Measurements from ENCODE around the gene PHAF1.

DNA sequence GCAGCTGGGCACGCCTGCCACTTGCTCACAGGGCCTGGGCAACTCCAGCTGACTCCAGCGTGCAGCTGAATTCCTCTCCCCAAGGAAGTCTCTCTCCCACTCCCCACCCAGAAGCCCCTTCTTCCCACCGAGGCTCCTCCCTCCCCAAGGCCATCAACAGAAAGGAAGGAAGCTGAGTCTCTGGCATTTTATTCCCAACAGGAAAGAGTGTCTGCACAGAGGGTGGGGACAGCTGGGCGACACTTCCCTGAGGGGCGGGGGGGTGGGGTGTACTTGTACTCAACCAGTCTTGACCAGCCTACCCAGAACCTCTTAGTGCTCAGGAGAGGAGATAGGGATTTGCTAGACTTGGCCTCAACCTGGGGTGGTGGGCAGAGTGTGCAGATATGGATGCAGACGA is 80.3 kb downstream of the PHAF1 start, which contains the start of gene EXOC3L1:
- TF ChIP-seq, protein P1, sequence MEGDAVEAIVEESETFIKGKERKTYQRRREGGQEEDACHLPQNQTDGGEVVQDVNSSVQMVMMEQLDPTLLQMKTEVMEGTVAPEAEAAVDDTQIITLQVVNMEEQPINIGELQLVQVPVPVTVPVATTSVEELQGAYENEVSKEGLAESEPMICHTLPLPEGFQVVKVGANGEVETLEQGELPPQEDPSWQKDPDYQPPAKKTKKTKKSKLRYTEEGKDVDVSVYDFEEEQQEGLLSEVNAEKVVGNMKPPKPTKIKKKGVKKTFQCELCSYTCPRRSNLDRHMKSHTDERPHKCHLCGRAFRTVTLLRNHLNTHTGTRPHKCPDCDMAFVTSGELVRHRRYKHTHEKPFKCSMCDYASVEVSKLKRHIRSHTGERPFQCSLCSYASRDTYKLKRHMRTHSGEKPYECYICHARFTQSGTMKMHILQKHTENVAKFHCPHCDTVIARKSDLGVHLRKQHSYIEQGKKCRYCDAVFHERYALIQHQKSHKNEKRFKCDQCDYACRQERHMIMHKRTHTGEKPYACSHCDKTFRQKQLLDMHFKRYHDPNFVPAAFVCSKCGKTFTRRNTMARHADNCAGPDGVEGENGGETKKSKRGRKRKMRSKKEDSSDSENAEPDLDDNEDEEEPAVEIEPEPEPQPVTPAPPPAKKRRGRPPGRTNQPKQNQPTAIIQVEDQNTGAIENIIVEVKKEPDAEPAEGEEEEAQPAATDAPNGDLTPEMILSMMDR (IDR thresholded peaks at IDR 0.05) = no peak
- TF ChIP-seq POLR2A (IDR thresholded peaks at IDR 0.05) = no peak

Data from esophagus squamous epithelium (tissue), 4 donors.